HG03060 (cell line): ENCODE data around the gene SSH3.
"Not testable (repeated sequence)": the region's sequence is repeated elsewhere in the genome, so short reads cannot be mapped to it uniquely, and the experiment has no call there.

Source experiments
- ATAC-seq: cut with Tn5 transposase; IDR thresholded peaks from one replicate; pipeline ENCODE4 v1.9.1; 2021; ENCODE audit warnings: low read depth, moderate number of reproducible peaks; ENCODE audit not compliant: unreplicated experiment

SSH3 gene, protein sequence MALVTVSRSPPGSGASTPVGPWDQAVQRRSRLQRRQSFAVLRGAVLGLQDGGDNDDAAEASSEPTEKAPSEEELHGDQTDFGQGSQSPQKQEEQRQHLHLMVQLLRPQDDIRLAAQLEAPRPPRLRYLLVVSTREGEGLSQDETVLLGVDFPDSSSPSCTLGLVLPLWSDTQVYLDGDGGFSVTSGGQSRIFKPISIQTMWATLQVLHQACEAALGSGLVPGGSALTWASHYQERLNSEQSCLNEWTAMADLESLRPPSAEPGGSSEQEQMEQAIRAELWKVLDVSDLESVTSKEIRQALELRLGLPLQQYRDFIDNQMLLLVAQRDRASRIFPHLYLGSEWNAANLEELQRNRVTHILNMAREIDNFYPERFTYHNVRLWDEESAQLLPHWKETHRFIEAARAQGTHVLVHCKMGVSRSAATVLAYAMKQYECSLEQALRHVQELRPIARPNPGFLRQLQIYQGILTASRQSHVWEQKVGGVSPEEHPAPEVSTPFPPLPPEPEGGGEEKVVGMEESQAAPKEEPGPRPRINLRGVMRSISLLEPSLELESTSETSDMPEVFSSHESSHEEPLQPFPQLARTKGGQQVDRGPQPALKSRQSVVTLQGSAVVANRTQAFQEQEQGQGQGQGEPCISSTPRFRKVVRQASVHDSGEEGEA

DNA sequence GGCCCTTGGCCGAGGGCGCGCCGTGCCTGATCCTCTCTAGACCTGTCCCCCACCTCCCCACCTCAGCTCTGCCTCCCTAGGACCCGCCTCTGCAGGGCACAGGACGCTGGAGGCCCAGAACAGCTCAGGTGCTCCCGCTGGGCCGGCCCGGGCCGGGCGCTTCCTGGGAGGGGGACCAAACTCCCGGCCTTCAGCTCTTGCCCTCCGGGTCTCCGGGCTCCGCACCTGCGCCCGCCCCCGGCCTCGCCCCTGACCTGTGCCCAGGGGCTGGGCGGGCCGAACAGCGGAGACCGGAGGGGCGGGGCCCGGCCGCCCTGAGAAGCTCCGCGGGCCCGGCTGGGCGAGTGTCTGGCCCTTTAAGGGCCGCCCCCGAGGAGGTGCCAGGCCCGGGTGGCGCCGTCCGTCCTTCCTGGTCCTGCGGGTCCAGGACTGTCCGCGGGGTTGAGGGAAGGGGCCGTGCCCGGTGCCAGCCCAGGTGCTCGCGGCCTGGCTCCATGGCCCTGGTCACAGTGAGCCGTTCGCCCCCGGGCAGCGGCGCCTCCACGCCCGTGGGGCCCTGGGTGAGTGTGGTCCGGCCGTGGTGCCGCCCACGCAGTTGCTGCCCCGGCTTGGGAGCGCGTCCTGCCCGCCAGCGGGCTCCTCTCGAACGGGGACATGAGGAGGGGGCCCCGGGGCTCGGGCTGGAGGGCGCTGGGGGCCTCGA, at the start of gene SSH3:
Gene SSH3, plus strand, starts transcription at position 399 of the 703 bp plus-strand sequence. Its CDS starts 96 bp downstream, at position 495.
- no peak for ATAC-seq

DNA sequence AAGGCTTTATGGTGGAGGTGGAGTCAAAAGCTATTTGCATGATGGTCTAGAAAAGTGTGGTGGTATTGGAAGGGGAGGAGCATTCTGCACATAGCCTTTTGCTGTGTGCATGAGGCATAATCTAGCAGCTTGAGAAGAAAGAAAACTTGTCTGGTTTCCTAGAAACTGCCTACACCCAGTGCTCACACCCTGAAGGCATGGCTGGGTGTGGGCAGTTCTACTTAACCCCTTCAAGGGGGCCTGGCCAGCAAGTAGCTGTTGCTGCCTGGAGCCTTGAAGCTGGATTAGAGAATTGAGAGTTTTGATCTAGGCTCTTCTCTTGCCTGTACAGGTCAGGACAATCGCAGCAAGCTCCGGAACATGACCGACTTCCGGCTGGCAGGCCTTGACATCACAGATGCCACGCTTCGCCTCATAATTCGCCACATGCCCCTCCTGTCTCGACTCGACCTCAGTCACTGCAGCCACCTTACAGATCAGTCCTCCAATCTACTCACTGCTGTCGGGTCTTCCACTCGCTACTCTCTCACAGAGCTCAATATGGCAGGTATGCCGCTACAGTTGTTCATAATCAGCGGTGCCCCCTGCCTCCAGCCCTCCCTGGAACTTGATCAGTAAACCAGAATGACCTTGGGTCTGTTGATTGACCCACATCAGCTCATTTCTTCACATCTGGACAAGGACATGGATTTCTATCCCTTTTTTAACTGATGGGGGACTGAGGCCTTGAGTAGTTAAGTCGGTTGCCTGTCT, 49.3 kb upstream of the SSH3 start:
- no peak for ATAC-seq

DNA sequence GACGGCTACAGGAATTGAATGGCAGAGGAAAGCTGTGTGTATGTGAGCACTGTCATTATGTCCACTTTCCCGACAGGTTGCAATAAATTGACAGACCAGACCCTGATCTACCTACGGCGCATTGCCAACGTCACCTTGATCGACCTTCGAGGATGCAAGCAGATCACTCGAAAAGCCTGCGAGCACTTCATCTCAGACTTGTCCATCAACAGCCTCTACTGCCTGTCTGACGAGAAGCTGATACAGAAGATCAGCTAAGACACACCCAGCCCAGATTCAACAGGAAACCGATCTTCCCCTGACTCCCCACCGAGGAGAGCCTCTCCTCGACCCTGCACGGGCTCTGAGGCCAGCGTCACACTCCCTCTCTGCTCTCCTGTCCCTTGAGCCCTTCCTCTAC, 48.5 kb upstream of the SSH3 start:
- ATAC-seq: no peak

DNA sequence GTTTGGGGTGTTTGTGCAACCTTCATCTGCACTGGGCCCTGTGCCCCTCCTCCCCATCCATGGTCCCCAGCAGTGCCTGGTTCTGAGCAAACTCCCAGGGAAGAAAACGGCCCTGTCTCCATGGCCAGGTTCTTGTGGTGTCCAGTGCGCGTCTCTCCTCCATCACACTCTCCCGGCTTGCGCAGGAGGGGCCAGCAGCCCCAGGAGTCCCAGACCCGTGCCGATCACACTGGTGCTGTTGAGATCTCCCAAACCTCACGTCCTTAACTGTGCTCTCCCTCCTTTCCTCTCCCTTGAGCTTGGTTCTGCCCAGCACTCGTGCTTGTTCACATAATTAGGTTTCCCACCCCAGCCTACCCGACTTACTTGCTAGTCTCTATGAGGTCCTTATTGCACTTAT, 48.0 kb upstream of the SSH3 start:
- ATAC-seq: no peak

DNA sequence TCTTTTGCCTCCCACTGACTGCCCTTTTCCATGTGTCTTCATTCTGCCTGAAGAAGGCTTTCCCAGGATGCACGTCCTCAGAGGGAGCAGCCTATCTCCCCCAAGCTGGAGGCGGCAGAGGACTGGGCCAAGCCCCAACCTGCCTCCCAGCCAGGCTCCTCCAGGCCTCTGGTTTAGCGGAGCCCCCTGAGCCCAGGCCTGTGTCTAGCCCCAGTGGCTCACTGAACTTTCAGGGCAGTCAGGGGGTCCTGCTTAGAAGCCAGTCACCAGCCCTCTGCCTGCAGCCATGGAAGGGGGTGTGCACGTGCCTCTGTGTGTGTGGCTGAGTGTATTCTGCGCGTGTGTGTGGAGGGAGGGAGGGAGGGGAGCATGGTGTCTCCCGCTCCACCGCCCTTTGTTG, 47.5 kb upstream of the SSH3 start:
- no peak for ATAC-seq

DNA sequence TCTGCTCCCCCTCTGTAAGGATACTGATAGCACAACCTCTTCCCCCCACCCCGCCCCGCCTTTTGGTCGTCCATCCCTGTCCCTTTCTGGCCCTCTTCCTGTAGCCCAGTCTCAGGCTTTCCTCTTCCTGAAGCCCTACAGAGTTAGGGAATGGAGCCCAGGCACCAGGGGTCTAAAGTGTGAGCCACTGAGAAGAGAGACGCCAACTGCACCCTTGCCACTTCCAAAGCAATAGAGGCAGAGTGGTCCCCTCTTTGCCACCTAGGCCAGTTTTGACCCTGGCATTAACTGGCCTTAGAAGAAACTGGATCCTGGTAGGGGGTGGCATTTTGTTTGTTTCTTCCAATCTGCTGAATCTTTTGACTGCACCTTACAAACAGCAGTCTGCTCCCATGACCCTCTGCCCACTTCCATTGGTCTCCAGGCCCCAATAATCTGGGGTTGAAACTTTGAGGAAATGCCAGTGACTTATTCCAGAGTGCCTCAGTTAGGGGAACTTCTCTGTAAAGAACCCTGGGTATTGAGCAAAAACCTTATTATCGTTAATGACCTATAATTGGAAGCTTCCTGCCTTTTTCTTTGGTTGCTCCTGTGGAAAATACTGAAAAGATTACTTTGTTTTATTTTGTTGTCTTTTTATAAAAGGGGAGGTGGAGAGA, 46.7 kb upstream of the SSH3 start:
- no peak for ATAC-seq

DNA sequence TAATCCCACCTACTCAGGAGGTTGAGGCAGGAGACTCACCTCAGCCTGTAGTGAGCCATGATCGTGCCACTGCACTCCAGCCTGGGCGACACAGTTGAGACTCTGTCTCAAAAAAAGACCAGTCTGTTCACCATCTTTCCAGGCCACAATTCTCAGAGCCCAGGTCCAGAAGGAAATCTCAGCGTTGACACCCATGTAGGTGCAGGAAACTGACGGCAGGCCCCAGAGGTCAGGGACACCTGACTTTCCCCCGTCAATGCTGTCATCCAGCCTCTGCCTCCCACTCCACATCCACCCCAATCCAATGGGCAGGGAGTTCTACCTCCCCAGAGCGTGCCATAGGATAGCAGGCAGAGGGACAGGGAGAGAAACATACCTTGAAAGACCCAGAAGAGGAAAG, 42.9 kb upstream of the SSH3 start:
- no peak for ATAC-seq

DNA sequence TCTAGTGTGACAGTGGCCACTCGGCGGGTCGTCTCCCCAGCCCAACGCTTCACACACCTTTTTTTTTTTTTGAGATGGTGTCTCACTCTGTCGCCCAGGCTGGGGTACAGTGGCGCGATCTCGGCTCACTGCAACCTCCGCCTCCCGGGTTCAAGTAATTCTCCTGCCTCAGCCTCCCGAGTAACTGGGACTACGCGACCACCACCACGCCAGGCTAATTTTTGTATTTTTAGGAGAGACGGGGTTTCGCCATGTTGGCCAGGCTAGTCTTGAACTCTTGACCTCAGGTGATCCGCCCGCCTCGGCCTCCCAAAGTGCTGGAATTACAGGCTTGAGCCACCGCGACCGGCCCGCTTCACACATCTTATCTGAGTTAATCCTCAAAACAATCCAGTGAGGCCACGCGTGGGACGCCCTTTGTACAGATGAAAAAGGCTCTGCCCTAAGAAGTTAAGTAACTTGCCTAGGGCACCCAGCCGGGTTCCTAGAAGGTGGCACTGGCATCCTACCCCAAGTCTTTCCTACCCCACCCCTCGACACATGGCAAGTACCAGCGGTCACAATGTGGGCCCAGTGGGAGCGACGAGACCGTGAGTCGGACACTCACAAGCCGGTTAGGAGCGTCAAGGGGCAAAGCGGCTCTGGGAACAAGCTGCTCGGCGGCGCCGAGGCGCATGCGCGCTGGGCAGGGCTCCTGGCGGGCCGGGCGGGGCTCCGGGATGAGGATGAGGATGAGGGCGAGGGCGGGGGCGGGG, 42.3 kb upstream of the SSH3 start:
- ATAC-seq: not testable (repeated sequence)

DNA sequence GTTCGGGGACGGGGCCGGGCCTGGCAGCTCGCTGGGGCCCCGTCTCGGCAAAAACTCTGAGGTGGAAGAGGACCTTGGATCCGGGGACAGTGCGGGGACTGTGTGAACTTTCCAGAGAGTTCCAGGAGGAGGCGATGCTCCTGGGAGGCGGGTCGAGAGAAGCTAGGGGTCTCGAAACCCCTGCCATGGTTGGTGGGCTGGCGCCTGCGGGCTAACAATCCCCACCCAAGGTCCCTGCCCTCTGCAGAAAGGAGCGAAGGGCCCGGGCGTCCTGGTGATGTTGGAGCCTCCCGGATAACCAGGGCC, 41.7 kb upstream of the SSH3 start:
- ATAC-seq: no peak

DNA sequence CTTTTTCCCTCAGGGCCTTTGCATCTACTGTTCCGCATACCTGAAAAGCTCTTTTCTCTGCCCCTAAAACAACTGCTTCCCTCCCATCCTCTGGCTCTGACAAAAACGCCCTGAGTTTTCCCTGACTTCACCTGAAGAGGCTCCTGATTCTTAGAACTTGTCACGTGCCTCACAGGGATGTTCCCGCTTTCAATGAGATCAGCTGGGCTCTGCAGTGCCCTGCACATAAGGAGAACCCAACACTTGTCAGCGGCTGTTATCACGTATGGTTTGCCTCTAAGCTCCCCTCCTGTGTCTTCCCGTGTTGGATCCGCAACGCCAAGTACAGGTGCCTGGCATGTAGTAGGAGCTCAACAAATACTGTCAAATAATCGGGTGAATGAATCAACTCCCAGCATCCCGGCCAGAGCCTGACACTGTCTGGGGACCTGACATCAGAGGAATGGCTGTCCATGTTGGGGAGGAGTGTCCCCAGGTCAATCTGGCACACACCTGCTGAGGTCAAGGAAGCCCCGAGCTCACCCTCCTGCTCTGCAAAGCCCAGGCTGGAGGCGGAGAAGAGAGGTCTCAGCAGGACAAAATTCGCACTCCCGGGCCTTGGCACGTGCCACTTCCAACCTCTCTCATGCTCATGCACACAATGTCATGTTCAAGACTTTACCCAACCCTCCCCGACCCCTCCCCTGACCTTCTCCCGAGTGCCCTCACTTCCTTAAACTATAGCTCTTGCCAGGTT, 41.2 kb upstream of the SSH3 start:
- ATAC-seq: no peak

DNA sequence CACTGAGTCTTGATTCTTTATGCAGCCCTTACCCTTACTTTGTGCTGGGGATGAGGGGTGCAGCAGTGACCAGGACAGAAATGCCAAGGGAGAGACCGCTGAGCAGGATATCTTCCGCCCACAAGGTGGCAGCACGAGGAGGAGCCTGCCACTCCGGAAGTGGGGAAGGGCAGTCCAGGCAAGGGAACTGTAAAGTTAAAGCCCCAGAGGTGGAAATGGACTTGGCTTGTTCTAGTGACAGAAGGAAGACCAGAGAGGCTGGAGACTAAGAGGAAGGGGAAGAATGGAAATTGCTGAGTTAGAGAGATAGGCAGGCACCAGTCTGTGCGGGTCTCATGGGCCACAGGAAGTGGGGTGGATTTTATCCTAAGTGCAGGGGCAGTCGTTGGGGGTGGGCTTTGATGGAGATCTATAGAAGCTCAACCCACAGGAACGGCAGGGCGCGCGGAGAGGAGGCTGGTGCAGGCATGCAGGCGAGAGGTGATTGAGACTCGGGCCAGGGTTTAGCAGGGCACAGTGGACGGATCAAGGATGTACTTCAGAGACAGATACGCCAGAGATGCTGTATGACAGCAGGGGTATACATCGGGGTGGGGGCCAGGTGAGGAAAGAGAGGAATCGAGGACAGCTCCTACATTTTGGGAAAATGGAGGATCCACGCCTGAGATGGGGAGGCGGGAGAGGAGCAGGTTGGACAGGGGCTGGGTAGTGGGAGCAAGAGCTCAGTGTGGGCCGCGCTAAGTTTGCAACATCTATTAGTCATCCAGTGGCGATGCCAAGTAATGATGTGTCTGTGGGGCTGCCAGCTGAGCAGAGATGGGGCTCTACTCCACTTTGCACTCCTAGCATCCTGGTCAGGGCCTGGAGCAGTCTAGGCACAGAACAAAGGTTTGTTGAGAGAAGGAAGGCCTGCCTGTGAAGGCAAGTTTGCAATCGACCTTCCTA, 40.3 kb upstream of the SSH3 start:
- no peak for ATAC-seq

DNA sequence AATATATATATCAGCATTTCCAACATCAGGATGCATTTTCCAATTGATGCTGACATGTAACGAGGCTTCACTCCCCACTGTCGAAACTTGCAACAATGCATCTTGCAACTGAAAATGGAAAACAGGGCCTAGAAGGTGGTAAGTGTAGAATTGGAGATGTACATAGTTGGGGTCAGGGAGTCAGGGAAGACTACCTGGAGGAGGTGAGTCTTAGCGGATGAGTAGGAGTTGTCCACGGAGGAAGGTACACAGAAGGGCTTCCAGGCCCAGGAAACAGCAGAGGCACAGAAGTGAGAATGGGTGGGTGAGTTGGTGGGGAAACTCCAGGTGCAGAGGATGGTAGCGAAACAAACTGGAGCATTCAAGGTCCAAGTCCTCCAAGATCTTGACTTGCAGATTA, 39.1 kb upstream of the SSH3 start:
- no peak for ATAC-seq

DNA sequence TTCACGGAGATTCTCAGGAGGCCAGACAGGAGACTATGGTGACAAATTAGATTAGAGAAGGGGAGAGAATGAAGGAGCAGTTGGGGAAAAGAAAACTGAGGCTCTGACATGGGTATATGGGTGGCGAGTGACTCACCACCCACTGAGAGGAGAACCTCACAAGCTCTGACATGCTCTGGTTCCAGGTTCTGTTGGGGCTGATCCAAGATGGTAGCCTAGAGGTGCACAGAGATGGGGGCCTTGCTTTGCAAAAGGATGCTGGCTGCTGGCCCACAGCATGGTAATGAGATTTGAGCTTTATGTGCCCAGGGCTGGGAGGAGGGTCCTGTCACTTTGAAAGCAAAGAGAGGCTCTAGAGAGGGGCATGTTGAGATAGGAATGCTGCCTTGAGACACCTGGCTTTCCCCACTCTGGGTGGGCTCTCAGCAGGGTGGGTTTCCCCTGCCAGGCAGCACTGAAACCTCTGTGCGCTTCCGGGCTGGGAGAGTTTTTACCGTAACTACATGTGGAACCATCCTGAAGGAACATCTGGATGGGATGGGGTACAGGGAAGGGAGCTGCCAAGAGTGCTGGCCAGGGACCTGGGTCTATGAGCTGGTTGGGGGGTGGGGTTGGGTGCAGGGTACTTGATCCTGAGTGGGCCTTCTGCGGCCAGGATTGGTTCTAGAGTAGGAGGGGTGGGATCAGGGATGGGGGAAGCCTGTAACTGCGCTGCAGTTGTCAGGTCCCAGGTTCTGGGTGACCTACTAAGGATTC, 38.3 kb upstream of the SSH3 start:
- no peak for ATAC-seq

DNA sequence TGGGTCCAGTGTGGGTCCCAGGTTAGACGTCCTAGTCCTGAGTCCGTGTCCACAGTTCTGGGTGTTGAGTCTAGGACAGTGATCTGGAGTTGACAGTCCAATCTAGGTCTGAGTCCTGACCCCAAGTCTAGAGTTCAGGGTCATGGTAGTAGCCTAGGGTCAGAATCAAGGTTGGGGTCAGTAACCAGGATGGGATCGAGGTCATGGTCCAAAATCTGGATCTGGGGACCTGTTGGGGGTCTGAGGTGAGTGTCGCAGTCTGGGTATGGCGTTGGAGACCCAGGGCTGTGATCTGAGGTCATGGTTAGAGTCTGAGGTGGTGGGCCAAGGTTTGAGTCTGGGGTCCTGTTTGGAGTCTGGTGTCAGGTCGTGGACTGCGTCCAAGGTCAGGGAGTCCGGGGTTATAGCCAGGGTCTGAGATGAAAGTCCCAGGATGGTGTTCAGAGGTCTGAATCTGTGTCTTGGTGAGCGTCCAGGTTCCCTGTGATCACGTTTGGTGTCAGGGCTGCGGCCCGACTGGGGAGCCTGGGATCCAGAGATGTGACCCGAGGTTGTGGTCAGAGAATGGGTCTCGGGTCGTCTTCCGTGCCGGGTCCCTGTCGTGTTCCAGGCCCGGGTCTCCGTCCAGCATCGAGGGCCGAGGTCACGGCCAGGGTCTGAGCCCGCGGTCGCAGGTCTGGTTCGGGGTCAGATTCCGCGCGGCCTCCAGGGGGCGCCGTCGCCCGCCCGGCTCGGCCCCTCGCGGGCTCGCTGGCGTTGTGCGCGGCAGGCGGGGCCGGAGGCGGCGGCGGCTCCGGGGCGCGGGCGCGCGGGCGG, 37.5 kb upstream of the SSH3 start:
- ATAC-seq: no peak

DNA sequence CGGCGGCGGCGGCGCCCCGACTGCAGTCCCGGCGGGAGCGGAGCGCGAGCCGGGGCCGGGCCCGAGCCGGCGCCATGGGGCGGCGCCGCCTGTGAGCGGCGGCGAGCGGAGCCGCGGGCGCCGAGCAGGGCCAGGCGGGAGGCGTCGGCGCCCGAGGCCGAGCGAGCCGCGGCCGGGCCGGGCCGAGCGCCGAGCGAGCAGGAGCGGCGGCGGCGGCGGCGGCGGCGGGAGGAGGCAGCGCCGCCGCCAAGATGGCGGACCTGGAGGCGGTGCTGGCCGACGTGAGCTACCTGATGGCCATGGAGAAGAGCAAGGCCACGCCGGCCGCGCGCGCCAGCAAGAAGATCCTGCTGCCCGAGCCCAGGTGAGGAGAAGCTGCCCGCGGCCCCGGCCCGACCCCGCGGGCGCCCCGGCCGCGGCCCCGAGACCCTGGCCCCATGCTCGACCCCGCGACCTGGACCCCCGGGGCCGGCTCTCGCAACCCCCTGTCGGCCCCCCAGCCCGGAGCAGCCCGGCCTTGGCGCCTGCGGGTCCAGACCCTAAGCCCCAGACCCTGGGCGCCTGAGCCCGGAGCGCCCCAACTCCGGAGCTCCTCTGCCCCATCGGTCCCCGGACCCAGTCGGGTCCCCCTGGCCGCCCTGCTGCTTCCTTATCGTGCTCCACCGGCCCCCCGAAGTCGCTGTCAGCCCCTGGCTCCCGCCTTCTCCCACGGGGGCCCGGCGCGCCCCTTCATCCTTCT, 36.7 kb upstream of the SSH3 start, which contains the start of gene GRK2:
Gene GRK2, plus strand, starts transcription at position 25 of the 739 bp plus-strand sequence. Its CDS starts 227 bp downstream, at position 252.
- ATAC-seq: no peak
